ENCODE measurements around the gene RBM19.

The RBM19 gene

DNA sequence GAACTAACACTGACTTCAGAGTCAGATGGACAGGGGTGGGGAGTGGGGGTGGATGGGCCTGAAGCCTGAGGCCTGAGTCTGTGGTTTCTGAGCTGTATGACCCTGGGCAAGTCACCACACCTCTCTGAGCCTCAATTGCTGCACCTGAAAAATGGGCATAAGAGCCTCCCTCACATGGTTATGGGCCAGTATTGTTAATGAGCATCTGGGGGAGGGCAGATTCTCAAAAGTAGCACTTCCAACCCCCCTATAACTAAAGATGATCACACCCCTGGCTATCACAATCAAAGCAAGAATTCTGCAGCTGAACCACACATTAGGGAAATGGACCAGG is 168.6 kb downstream of the RBM19 start:
- no peak for DNase-seq

DNA sequence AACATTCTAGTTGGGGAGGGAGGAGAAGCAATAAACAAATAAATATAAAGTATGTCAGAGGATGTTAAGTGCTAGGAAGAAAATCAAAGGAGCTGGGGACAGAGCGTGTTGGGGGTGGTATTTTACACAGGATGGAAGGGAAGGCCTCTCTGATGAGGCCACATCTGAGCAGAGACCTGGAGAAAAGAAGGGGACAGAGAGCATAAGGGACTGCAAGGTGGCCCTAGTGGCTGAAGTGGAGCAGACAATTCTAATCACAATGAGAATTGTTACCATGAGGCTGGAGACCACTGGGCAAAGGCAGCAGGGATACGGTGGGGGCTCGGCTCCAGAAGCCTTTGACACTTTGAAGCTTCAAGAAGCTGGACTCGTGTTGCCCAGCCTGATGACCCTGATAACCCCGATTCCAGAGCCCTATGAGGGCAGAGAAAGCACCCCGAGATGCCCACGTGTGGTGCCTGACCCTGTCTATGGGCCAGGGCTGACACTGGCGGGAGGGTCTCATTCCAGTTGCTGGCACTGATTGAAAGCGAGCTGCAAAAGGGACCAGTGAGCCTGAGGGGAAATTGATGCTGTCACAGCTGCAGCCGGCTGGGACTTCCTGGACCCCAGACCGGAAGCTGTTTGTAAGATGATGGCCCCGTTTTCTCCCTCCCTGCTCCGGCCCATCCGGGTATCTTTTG is 169.1 kb downstream of the RBM19 start:
- no peak for DNase-seq

DNA sequence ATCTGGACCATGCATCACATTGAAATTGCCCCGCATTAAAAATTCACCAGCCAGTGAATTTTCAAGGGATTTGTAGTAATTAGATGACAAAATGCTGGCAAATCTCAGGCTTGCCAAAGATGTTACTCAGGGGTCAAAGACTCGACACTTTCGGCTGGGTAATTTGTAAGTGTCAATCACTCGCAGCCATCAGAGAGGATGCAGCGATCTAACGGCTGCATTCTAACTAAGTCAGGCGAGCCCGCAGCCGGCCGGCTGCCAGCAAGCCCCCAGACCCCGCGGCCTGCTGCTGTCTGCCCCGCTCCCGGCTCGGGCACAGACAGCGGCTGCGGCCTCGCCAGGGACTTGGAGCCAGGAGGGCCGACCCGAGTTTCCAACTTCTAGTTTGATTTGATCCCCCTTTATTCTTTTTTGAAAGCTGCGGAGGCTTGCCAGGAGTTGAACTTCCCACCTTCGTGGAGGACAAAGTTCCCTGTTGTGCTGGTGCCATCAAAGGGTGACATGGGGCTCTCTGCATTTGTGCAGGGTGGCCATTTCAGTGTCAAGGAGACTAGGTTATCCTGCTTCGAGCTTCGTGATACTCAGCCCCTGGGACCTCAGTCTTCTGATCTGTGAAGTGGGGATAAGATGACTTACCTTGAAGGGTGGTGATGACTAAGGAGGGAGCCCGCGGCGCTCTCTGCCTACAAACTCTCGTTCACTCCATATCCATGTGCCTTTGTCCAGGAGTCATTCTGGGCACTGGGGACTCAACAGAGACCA is 169.9 kb downstream of the RBM19 start:
- DNase-seq, result no peak

DNA sequence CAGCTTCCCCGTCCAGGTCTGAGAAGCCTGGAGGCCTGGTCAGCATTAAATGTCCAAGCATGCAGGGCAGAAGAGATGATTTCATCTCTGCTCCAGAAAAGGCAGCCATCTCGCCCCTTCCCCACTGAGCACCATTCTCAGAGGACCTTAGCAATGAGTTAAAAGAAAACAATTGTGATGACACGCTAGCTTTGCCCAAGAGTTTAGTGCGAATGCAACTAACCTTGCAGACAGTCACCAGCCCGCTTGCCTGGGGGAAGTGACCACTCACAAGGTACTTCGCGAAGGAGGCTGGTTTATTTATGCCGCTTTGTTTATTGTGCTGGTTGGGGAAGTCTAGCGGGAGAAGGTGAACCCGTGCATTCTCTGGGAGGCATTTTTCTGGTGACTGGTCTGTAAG is 170.7 kb downstream of the RBM19 start:
- DNase-seq, result no peak

DNA sequence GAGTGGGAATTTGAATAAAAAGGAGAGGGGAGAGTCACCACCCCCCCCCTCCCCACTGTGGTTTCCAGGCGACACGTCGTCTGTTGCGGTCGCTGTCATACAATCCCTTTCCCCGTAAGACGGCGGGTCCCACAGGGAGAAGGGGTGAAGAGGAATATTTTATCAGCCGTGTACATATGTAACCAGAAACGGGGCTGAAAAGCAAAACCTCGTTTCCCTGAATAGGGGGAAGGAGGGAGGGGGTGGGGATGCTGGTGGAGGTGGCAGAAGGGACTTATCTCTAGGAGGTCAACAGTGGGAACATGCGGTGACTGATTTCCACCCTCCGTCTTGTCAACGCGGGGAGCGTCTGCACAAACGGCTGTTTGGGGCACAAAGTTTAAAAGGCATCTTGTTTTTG is 171.4 kb downstream of the RBM19 start:
- no peak for DNase-seq

DNA sequence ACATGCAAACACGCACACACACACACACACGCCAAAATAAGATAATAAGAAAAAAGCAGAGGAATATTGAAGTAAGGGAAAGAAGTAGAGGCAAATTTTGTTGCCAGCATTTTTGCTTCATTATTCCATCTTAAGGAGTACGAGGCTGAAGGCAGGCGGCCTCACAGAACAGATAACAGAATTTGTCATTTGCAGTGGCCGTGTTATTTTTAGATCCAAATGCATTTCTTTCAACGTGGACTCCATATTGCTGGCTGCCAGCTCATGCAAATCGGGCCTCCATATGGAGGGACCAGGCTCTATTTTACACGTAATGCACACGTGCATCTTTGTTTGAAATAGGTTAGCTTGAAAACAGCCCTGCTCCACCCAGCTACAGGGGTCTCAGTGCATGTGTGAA is 172.9 kb downstream of the RBM19 start:
- no peak for DNase-seq

GRCh38 chr12:113792450-113792849 is 173.7 kb downstream of the RBM19 start:
- DNase-seq, result no peak

DNA sequence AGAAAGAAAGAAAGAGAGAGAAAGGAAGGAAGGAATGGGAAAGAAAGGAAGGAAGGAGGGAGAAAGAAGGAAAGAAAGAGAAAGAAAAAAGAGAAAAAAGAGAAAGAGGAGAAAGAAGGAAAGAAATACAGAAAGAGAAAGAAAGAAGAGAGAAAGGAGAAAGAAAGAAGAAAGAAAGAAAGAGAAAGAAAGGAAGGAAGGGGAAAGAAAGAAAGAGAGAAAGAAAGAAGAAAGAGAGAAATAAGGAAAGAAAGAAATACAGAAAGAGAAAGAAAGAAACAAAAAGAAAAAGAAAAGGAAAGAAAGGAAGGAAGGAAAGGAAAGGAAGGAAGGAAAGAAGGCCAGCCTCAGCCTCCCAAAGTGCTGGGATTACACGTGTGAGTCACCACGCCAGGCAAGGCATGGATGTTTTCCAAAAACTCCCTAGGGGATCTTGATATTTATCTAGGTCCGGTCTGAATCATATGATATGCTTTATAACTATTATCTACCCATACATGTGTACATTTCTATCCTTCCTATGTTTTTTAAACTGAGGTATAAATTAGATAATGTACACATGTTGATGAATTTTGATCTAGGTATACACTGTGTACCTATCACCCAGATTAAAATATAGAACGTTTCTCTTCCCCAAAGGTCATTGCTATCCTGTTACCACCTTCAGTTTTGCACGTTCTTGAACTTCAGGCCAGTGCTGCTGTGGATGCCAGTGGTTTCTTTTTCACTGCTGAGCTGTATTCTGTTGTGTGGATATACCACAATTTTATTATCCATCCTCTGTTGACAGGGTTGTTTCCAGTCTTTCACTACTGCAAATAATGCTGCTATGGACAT is 177.9 kb downstream of the RBM19 start:
- peak; percentile 81 for DNase-seq

- no peak for DNase-seq
These were observed 180.0 kb downstream of the RBM19 start for GRCh38 chr12:113786107-113786506.

- DNase-seq, result no peak
These were observed 182.3 kb downstream of the RBM19 start for GRCh38 chr12:113783811-113784210.

DNA sequence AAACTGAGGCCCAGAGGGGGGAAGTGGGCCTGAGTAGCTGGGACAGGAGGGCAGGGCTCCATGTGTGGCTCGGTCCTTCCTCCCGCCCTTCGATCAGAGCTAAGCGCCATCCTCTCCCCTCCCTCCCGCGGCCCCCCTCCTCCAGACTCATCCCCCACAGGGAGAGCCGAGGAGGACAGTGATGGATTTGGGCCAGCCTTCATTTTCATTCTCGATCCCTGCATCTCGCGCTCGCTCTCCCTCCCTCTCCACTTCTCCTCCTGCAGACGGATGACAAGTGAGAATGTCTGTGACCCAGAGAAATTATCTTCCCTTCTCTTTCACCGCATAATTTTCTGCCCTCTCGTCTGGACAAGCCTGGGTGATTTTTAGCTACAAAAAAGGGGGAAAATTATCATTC is 183.3 kb downstream of the RBM19 start:
- DNase-seq, result no peak

DNA sequence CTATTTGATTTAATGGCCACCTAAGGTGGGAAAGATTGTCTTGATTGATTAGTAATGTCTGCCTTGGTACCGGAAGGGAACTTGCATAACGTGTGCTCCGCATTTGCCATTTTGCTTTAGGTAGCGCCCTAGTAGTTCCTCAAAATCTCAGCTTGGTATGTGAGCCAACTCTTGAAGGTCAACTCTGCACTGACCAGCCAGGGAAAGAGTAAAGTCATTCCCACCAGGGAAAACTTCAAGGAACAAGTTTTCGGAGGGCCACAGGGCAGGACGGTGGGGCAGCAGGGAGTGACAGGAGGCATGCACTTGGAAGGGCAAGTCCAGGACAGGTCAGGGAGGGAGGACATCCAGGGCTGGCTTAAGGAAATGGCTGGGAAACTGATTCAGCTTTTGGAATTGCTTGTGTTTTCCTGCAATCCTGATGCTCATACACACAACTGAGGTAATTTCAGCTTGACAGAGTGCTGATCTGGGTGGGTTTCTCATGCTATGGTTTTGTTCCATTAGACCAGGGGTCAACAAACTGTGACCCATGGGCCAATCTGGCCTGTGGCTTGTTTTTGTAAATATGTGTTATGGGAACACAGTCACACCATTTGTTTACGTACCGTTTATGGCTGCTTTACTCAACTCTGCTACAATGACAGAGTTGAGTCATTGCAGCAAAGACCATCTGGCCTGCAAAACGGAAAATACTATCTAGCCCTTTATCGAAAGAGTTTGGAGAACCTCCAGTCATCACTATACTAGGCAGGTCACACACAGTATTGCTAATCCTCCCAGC is 184.5 kb downstream of the RBM19 start:
- DNase-seq, result no peak

- DNase-seq, result no peak
These were observed 186.4 kb downstream of the RBM19 start for GRCh38 chr12:113779774-113780173.

DNA sequence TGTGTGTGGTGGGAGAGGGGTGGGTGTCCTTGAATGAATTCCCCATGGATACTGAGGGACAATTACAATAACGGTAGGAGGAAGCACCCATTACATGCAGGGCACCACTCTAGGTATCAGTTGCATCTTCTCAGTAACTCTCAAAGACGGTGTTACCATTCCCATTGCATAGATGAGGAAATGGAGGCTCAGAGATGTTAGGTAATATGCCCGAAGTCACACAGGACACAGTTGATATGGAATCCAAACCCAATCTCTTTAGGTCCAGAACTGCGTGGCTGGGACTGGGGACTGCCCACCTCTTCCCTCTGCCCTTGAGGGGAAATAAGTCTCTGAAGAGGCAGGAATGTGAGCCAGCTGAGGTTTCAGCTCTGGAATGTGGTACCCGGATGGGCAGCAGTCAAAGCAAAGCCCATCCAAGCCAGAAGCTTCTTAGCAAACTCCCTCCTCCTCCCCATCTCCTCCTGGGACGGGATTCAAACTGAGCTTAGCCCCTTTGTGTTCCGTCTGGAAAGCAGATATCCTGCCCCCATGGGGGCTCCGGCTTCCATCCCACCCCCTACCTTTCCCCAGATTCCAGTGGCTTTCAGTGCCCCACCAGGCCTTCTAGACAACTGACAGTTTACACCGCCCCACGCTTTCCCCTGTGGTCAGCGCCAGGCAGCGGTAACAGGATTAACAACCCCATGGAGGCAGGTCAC is 187.5 kb downstream of the RBM19 start:
- peak; percentile 15 for DNase-seq

GRCh38 chr12:113777751-113778150 is 188.4 kb downstream of the RBM19 start:
- no peak for DNase-seq

DNA sequence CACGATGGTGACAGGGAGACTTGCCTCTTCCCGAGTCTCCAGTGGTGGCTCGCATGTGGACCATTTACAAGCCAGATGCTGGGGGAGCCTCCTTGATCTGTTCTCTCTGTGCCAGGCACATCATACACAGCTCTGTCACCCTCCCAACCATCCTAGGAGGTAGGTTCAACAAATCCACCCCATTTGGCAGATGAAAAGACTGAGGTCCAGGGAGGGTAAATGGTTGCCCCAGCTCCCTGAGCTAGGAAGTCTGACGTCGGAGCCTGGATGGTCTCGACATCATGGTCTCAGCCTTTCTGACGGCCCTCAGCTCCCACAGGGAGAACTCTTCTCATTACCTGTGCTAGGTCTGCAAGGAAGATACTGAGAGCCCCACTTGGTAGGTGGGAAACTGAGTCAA is 189.6 kb downstream of the RBM19 start:
- DNase-seq, result no peak

DNA sequence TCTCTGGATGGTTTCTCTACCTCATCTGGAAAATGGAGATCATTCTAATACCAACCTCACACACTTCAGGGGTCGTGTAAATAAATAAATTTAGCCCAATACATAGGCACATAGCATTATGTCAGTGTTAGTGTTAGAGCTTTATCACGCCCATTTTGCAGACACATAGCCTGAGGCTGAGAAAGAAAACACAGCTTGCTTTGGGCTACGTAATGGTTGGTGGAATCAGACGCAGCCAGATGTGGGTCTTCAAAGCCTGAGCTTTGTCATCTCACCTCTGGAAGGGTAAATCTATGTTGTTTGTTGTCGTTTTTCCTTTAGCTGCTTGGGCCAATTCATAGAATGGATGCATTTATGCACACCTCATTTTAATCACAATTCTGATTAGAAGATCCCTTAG is 191.6 kb downstream of the RBM19 start:
- DNase-seq, result no peak

DNA sequence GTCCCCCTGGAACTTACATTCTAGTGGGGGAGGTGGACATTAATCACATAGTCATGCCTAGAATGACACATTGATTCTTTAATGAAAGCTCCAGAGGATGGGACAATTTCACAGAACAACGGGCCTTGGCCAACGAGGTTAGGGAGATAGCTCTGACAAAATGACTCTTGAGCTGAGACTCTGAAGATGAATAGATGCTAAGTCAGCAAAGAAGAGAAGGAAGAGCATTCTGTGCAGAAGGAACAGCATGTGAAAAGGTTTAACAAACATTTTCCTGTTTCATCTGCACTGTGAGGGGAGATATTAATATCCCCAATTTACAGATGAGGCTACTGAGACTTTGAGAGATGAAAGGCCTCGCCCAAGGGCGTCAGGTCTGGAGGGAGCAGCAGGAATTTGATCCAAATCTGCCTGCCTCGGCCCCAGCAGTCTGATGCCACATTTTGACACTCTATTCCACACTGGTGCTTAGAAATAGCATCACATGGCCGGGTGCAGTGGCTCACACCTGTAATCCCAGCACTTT is 193.6 kb downstream of the RBM19 start:
- no peak for DNase-seq

GRCh38 chr12:113770389-113770865 is 195.7 kb downstream of the RBM19 start:
- DNase-seq, result no peak

DNA sequence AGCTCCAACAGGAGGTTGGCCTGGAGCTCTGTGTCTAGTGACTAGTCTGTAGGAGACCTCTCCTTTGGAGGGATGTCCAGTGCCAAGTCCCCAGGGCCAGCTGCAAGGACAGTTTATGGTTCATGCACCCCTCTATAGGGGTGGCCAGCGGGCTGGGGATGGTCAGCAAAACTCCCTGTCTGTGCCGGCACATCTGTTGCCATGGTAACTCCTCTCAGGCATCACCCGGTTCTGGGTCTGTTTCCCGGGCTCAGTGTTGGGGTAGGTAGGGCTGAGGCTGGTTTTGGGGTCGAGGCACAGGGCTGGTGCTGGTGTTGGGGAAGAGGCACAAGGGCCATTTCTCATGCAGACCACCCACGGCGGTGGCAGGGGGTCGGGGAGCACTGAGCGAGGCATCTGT is 196.8 kb downstream of the RBM19 start:
- DNase-seq, result no peak

DNA sequence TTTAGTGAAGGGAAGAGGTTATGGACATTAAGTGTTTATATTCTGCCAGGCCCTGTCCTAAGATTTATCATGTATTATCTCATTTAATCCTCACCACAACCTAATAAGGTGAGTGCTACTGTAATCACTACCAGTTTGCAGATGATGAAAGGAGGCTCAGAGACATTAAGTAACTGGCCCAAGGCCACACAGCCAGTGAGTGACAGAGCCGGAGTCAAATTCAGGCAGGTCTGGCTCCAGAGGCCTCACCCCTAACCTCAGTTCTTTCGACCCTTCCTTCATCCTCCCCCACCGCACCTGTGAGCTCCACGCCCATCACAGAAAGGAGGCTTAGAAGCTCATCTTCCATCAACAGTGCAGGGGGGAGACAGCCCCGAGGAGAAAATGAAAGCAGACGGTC is 197.3 kb downstream of the RBM19 start:
- DNase-seq, result no peak
